Measurements from ENCODE around the gene UAP1L1.

UAP1L1 gene

GRCh38 chr9:137064027-137064879, 13.1 kb upstream of the UAP1L1 start:
- Histone ChIP-seq H3K9me3 (ENCODE audit: insufficient read depth, low read depth, low read length) (no peaks in the 10 kb centered on the region), H3K36me3 (ENCODE audit: insufficient read depth, low read depth, low read length) (no peaks in the 10 kb centered on the region), H3K4me3 (ENCODE audit: low read length) (no peak overlapping the region), H3K27ac (ENCODE audit: low read length) (no peak overlapping the region), H3K4me1 (ENCODE audit: insufficient read depth, low read length) (no peaks in the 10 kb centered on the region; the same call in 1 of the 2 replicates), H3K27me3 (ENCODE audit: insufficient read depth, low read length) (peaks cover 4% of the 10 kb centered on the region), H3K9ac (ENCODE audit: low read depth, low read length) (no peak overlapping the region)

- Histone ChIP-seq H3K4me1 (ENCODE audit: insufficient read depth, low read length) (no peaks in the 10 kb centered on the region; the same call in 1 of the 2 replicates), H3K27me3 (ENCODE audit: insufficient read depth, low read length) (peaks cover 9% of the 10 kb centered on the region), H3K9ac (ENCODE audit: low read depth, low read length) (no peak overlapping the region), H3K4me3 (ENCODE audit: low read length) (no peak overlapping the region), H3K9me3 (ENCODE audit: insufficient read depth, low read depth, low read length) (no peaks in the 10 kb centered on the region), H3K36me3 (ENCODE audit: insufficient read depth, low read depth, low read length) (no peaks in the 10 kb centered on the region), H3K27ac (ENCODE audit: low read length) (no peak overlapping the region)
Observed at GRCh38 chr9:137064880-137065164, 12.5 kb upstream of the UAP1L1 start.

- Histone ChIP-seq H3K4me1 (ENCODE audit: insufficient read depth, low read length) (no peaks in the 10 kb centered on the region; the same call in 1 of the 2 replicates), H3K9me3 (ENCODE audit: insufficient read depth, low read depth, low read length) (no peaks in the 10 kb centered on the region), H3K36me3 (ENCODE audit: insufficient read depth, low read depth, low read length) (no peaks in the 10 kb centered on the region), H3K9ac (ENCODE audit: low read depth, low read length) (no peak overlapping the region), H3K27me3 (ENCODE audit: insufficient read depth, low read length) (peaks cover 9% of the 10 kb centered on the region), H3K27ac (ENCODE audit: low read length) (no peak overlapping the region), H3K4me3 (ENCODE audit: low read length) (no peak overlapping the region)
Observed at GRCh38 chr9:137065336-137065967, 11.9 kb upstream of the UAP1L1 start.

GRCh38 chr9:137066096-137066861, 11.0 kb upstream of the UAP1L1 start:
- Histone ChIP-seq H3K4me3 (ENCODE audit: low read length) (no peak overlapping the region), H3K36me3 (ENCODE audit: insufficient read depth, low read depth, low read length) (no peaks in the 10 kb centered on the region), H3K9me3 (ENCODE audit: insufficient read depth, low read depth, low read length) (no peaks in the 10 kb centered on the region), H3K27ac (ENCODE audit: low read length) (no peak overlapping the region), H3K27me3 (ENCODE audit: insufficient read depth, low read length) (peaks cover 13% of the 10 kb centered on the region), H3K9ac (ENCODE audit: low read depth, low read length) (no peak overlapping the region), H3K4me1 (ENCODE audit: insufficient read depth, low read length) (peaks cover 4% of the 10 kb centered on the region)

- H3K27me3 ChIP-seq (ENCODE audit: insufficient read depth, low read length) = peaks cover 18% of the 10 kb centered on the region
- H3K4me3 ChIP-seq (ENCODE audit: low read length) = no peak overlapping the region
- H3K9me3 ChIP-seq (ENCODE audit: insufficient read depth, low read depth, low read length) = no peaks in the 10 kb centered on the region
- H3K36me3 ChIP-seq (ENCODE audit: insufficient read depth, low read depth, low read length) = no peaks in the 10 kb centered on the region
- H3K27ac ChIP-seq (ENCODE audit: low read length) = no peak overlapping the region
- peaks cover 4% of the 10 kb centered on the region for H3K4me1 ChIP-seq (ENCODE audit: insufficient read depth, low read length)
- H3K9ac ChIP-seq (ENCODE audit: low read depth, low read length) = no peak overlapping the region
Observed at GRCh38 chr9:137067860-137068538, 9.3 kb upstream of the UAP1L1 start.

GRCh38 chr9:137068539-137069507, 8.5 kb upstream of the UAP1L1 start:
- Histone ChIP-seq H3K9me3 (ENCODE audit: insufficient read depth, low read depth, low read length) (no peaks in the 10 kb centered on the region), H3K4me1 (ENCODE audit: insufficient read depth, low read length) (peaks cover 4% of the 10 kb centered on the region), H3K36me3 (ENCODE audit: insufficient read depth, low read depth, low read length) (no peaks in the 10 kb centered on the region), H3K9ac (ENCODE audit: low read depth, low read length) (no peak overlapping the region), H3K4me3 (ENCODE audit: low read length) (peak overlapping the region; percentile 64), H3K27me3 (ENCODE audit: insufficient read depth, low read length) (peaks cover 21% of the 10 kb centered on the region), H3K27ac (ENCODE audit: low read length) (no peak overlapping the region)

- Histone ChIP-seq H3K27ac (ENCODE audit: low read length) (no peak overlapping the region), H3K27me3 (ENCODE audit: insufficient read depth, low read length) (peaks cover 25% of the 10 kb centered on the region), H3K4me3 (ENCODE audit: low read length) (peak overlapping the region; percentile 64), H3K9ac (ENCODE audit: low read depth, low read length) (no peak overlapping the region), H3K9me3 (ENCODE audit: insufficient read depth, low read depth, low read length) (no peaks in the 10 kb centered on the region), H3K36me3 (ENCODE audit: insufficient read depth, low read depth, low read length) (no peaks in the 10 kb centered on the region), H3K4me1 (ENCODE audit: insufficient read depth, low read length) (peaks cover 4% of the 10 kb centered on the region)
Observed at GRCh38 chr9:137069508-137070091, 7.7 kb upstream of the UAP1L1 start.

GRCh38 chr9:137070201-137070905, 7.0 kb upstream of the UAP1L1 start, which contains the start of gene SAPCD2:
TSS of gene SAPCD2 (minus strand) at chr9:137070557. CDS start at chr9:137070460, 97 bp downstream.
- no peaks in the 10 kb centered on the region for H3K36me3 ChIP-seq (ENCODE audit: insufficient read depth, low read depth, low read length)
- peaks cover 12% of the 10 kb centered on the region for H3K4me1 ChIP-seq (ENCODE audit: insufficient read depth, low read length)
- no peak within 1 kb of the TSS for H3K27ac ChIP-seq (ENCODE audit: low read length)
- H3K4me3 ChIP-seq (ENCODE audit: low read length) = peak within 1 kb of the TSS; percentile 64
- peaks cover 31% of the 10 kb centered on the region for H3K27me3 ChIP-seq (ENCODE audit: insufficient read depth, low read length)
- peak within 1 kb of the TSS; percentile 41; the same call in 1 of the 2 replicates for H3K9ac ChIP-seq (ENCODE audit: low read depth, low read length)
- no peaks in the 10 kb centered on the region for H3K9me3 ChIP-seq (ENCODE audit: insufficient read depth, low read depth, low read length)

GRCh38 chr9:137070906-137071275, 6.4 kb upstream of the UAP1L1 start:
- H3K27me3 ChIP-seq (ENCODE audit: insufficient read depth, low read length) = peaks cover 33% of the 10 kb centered on the region
- no peaks in the 10 kb centered on the region for H3K9me3 ChIP-seq (ENCODE audit: insufficient read depth, low read depth, low read length)
- peak overlapping the region; percentile 41; the same call in 1 of the 2 replicates for H3K9ac ChIP-seq (ENCODE audit: low read depth, low read length)
- peaks cover 12% of the 10 kb centered on the region for H3K4me1 ChIP-seq (ENCODE audit: insufficient read depth, low read length)
- H3K27ac ChIP-seq (ENCODE audit: low read length) = no peak overlapping the region
- H3K36me3 ChIP-seq (ENCODE audit: insufficient read depth, low read depth, low read length) = no peaks in the 10 kb centered on the region
- peak overlapping the region; percentile 56 for H3K4me3 ChIP-seq (ENCODE audit: low read length)

GRCh38 chr9:137071282-137071681, 6.0 kb upstream of the UAP1L1 start:
- Histone ChIP-seq H3K36me3 (ENCODE audit: insufficient read depth, low read depth, low read length) (no peaks in the 10 kb centered on the region), H3K9ac (ENCODE audit: low read depth, low read length) (peak overlapping the region; percentile 41; the same call in 1 of the 2 replicates), H3K4me3 (ENCODE audit: low read length) (peak overlapping the region; percentile 56), H3K4me1 (ENCODE audit: insufficient read depth, low read length) (peaks cover 12% of the 10 kb centered on the region), H3K9me3 (ENCODE audit: insufficient read depth, low read depth, low read length) (no peaks in the 10 kb centered on the region), H3K27ac (ENCODE audit: low read length) (no peak overlapping the region), H3K27me3 (ENCODE audit: insufficient read depth, low read length) (peaks cover 37% of the 10 kb centered on the region)

All from iPS-20b (cell line).